ENCODE results near the gene TCP10L. TPM values are rescaled to one million over a fixed set of nuclear protein-coding genes. Genes with fewer than 3 reads are reported as not detected.
"Not testable (repeated sequence)": the region's sequence is repeated elsewhere in the genome, so short reads cannot be mapped to it uniquely, and the experiment has no call there.

TCP10L gene
- total RNA-seq, 1 donor from 2014 or later, result 0.55 TPM

DNA sequence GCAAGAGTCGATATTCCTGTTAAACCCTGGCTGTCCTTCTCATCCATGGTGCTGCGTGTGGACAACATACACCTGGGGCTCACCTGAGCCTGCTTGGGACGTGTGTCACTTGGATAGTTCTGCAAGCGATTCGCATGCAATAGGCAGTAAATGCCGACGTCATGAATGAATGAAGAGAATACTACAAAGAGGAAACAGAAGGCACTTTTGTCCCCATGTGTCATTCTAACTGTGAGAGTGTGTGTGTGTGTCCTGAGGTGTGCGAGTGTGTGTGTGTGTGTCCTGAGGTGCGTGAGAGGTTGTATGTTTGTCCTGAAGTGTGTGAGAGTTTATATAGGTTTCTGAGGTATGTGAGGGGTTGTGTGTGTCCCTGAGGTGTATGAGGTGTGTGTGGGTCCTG is 647 bp upstream of the TCP10L start:
- DNase-seq (ENCODE audit: low read depth), result no peak

DNA sequence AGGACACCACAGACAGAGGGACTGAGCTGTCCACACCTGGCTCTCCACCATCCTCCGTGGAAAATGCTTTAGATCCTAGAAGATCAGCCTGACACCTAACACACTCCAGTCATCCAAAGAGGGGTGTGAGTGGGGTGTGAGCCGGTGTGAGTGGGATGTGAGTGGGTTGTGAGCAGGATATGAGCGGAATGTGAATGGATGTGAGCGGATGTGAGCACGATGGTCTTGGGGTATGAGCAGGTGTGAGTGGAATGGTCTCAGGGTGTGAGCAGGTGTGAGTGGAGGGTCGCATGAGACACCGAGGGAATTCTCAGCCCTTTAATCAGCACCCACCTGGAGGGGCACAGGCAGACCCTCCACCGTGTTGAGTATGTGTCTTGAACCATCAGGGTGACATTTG is 851 bp downstream of the TCP10L start:
- no peak for DNase-seq (ENCODE audit: low read depth)

DNA sequence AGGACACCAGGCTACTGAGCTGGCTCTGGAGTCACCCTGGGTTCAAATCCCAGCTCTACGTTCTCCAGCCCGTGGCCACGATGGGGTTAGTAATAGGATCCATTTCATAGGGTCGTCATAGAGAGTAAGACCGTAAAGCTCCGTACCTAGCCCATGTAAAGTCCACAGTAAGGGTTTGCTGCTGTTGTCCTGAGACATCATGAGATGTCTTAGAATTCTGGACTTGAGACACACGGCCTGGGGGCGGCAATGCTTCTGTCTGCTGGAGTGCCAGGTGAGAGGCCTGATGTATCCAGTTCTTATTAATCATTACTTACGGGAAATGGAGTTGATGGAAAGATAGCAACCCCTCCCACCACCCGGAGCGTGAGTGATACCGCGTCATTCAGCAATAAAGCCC is 3.6 kb downstream of the TCP10L start:
- no peak for DNase-seq (ENCODE audit: low read depth)

DNA sequence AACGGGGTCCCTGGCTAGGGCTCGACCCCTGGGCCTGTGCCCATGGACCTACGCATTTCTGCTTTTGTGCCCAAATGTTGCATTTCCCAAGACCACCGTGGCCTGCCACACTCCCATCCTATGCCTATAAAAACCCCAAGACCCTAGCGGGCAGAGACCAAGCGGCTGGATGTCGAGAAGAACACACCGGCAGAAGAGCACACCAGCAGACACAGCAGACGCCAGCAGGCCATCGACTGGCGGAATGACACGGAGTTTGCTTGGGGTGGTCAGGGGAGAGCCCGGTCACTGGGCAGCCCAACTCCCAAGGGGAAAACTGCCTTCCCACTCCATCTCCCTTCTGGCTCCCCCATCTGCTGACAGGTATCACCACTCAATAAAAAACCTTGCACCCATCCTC is 4.4 kb downstream of the TCP10L start:
- no peak for DNase-seq (ENCODE audit: low read depth)

DNA sequence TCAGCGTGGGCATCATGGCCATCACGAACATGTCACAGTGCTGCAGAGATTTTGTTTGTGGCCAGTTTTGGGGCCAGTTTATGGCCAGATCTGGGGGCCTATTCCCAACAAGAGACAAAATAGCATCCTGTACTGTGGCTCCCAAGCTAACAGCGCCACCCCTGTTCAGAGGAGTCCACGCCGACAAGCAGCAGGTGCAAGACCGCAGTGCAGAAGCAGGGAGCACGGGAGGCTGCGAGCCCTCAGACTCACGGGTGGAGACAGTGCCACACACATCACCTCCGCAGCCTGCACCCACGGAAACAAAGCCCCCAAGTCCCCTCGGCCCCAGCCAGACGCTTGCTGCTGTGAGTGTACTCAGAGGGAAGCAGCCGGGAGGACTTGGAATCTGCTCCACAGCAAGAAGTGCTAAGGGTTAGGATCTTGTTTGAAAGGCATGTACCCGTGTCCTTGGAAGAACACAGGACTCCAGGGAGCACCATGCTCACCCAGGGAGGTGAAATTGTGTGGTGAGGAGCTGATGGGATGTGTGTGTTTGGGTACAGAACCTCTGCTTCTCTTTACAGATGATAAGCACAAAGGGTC is 7.1 kb downstream of the TCP10L start:
- no peak for DNase-seq (ENCODE audit: low read depth)

DNA sequence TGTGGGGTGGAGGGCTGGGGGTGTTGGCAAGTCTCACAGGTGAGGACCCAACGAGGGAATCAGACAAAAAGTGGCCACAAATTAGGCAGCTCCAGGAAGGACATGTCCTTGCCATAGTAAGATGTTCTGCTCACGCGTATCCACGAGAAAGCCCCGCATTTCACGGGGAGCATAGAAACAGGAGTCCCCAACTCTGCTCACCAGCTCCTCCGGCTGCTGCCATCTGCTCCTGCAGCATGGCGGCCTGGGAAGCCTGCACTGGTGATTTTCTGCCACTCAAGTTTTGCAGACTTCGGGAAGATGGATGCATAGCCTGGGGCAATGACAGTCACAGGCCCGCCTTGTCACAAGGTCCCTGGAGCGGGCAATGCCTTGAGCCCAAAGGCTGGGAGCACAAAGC is 9.3 kb downstream of the TCP10L start:
- DNase-seq (ENCODE audit: low read depth), result no peak

DNA sequence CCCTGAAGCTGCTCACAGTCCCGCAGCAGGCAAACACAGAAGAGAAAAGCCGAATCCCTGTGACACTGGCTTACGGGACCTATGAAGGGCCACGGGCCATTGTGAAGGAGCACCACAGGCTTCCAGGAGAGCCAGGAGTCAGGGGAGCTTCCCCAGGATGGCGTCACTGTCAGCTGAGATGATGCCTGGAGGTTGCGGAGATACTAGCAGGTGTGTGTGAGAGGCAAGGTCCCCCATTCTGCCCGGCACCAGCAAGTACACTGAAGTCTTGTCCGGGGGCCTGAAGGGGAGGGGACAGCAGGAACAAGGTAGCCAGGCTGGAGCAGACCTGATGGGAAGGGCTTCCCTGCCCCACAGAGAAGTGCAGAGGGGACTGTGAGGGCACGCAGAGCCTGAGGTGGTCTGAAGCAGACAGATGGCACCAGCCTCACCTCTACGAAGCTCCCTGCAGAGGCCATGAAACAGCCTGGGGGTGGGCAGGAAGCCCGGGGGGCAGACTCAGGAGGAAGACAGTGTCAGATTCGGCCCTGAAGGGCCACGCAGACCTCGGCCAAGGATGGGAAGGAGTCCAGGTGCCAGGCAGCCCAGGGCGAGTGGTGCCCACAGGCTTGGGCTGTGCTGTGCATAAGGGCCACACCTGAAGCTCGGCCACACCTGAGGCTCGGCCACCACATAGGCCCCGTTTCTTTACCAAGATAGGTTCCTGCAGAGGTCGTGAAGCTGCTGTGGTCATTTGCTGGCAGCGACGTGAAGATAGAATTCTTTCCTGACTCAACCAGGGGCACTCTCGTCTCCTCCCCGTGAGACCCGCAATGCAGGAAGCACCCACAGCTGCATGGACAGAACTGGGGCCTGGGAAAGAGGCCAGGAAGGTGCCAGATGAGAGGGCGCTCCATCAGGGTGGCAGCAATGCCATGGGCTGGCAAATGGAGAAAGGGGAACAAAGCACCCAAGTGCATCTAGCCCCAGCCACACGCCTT is 10.1 kb downstream of the TCP10L start:
- DNase-seq (ENCODE audit: low read depth), result no peak

DNA sequence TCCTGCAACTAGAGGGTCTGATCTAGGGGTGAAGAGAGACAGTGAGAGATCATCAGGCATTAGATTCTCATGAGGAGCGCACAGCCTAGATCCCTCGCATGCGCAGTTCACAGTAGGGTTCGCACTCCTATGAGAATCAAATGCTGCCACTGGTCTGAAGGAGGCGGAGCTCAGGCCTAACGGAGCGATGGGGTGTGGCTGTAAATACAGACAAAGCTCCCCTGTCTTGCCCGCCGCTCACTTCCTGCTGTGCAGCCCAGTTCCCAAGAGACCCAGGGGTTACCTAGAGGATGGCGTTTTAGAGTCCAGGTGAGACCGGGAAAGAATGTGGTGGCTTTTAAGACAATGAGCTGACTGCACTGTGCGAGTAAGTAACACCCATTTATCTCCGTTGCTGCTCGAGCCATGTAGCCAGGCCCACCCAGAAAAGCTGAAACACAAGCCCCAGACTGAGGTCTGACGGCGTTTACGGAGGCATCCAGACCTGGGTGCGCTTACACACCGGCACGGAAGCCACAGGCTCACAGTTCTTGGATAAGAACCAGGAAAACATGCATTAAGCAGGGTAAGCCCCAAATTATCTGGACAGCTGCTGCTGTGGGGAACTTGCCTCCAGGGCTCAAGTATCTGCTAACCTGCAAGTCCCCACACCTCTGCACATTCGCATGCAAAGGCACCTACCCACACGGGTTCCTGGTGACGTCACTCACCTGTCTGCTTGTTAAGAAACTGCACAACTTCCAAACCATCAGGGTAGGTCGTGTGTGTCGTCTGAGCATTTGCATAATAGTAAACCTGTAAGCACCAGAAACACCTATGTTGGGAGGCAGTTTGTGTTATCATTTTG is 12.5 kb downstream of the TCP10L start:
- no peak for DNase-seq (ENCODE audit: low read depth)

DNA sequence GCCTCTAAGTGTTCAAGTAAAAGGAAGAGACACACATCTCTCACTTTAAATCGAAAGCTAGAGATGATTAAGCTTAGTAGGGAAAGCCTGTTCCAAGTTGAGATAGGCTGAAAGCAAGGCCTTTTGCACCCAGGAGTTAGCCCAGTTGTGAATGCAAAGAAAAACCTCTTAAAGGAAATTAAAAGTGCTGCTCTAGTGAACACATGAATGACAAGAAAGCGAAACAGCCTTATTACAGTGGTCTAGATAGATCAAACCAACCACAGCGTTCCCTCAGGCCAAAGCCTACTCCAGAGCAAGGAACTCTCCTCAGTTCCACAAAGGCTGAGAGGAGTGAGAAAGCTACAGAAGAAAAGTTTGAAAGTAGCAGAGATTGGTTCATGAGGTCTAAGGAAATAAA is 14.9 kb downstream of the TCP10L start:
- DNase-seq (ENCODE audit: low read depth), result no peak

DNA sequence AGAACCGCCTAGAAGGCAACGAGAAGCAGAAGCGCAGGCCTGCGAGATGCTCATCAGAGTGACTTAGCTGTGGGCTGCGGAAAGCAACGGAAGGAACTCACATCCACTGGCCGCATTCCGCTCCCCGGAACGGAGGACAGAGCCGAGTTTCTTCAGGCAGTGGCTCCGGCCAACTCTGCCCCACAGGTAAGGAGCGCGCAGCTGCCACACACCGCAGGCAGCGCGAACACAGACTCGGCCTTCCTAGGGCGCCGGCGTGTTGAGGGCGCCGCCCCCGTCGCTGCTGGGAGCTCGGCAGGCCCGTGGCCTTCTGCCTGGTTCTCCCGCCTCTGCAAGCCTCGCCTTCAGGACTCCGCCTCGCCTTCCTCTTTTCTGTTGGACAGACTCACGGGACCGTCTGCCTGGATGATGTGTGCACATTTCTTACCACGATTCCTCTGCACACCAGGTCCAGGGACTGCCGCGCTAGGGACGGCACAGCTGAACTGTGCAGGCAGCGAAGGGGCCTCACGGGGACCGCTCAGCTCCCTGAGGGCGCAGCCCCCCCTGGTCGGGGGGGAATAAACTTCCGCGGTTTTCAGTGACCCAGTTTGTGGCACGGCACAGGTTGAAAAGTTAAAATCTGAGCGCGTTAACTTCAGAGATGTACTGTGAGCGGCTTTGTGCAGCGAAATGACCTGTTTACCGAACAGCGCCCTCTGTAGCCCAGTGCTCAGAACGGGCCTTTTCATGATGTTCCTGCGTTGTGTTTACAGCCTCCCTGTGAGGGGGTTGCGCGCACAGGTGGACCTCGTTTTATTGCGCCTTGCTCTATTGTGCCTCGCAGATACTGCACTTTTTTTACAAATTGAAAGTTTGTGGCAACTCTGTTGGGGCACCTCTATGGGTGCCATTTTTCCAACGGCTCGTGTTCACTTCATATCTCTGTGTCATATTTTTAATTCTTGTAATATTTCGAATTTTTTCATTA is 15.8 kb downstream of the TCP10L start:
- peak; percentile 68 for DNase-seq (ENCODE audit: low read depth)

DNA sequence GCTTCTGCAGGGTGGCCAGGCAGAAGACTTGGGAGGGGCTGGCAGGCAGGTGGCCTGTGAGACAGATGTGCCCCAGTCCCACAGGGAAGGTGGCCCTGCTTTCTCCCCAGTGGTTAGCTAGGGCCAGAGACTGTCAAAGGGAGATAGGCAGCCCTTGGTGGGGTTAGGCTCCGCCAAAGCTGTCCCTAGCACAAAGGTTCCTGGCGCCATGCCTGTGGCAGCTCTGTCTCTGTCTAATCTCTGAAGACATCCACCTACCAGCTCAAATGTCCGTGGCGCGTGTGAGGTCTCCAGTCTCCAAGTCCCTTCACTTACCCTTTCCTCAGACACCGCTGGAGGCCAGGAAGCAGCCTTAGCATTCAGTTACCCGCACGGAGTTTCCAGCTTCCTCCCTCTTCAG is 17.7 kb downstream of the TCP10L start:
- no peak for DNase-seq (ENCODE audit: low read depth)

DNA sequence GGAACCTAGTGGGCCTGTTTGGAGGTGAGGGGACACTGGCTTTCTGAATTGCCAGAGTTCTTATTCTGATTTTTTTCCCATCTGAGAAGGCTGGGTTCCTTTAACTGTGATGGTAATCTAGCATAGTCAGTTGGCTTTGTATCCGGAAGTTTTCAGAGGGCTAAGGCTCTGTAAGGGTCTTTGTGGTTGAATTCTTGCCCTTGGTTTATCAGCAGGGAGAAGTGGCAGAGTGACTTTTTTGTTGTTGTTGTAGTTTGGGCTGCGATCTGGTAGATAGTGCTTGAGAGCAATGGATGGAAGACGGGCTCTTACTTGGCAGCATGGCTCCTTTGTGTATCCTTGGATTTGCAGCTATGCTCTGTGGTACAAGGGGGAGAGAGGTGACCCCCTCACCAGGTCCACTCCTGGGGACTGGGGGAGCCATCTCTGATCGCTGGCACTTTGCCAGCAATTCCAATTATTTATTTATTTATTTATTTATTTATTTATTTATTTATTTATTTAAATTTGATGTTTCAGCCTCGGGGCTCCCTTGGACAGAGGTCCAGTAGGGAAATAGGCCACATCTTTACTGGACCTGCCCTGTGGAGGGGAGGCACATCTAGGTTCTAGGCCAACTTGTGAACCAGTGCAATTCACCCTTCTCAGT is 18.5 kb downstream of the TCP10L start:
- no peak for DNase-seq (ENCODE audit: low read depth)

DNA sequence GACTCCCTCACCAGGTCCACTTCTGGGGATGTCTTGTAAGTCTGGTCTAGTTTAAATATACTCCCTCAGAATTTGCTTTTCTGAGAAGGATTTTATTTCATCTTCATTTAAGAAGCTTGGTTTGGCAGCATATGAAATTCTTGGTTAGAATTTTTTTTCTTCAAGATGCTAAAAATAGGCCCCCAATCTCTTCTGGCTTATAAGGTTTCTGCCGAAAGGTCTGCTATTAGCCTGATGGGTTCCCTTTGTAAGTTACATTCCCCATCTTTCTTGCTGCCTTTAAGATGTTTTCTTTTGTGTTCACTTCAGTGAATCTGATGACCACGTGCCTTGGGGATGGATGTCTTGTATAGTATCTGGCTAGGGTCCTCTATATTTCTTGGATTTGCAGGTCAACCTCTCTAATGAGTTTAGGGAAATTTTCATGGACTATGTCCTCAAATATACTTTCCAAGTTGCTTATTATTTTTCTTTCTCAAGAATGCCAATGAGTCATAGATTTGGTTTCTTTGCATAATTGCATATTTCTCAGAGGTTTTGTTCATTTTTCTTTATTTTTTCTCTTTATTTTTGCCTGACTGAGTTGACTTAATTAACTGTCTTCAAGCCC is 19.4 kb downstream of the TCP10L start:
- no peak for DNase-seq (ENCODE audit: low read depth)

DNA sequence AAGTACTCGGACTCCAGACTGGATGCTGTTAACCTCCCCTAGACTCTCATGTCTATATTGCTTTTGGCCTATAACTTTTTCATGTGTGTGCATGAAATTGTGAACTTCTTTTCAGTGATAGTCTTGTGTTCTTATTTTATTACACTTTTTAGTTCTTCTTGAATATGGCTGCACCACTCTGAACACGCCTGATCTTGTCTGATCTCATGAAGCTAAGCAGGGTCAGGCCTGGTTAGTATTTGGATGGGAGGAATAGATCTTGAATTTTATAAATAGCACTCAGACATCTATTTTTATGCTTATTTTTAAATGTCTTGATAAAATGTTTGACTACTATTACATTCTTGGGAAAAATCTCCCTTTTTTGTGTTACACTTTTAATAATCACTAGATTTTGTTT is 22.4 kb downstream of the TCP10L start:
- no peak for DNase-seq (ENCODE audit: low read depth)

DNA sequence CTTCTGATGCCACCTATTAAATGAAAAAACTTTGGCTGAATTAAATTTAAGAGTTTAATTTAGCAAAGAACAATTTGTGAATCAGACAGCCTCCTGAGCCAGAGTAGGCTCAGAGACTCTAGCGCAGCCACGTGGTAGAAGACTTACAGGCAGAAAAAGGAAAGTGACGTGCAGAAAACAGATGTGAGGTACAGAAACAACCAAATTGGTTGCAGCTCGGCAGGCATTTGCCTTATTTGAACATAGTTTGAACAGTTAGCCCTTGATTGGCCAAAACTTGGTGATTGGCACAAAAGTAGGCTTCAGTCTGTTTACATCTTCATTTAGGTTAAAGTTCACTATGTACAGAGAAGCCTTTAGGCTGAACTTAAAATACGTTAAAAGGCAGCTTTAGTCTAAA is 22.9 kb downstream of the TCP10L start:
- DNase-seq (ENCODE audit: low read depth), result peak; percentile 22

DNA sequence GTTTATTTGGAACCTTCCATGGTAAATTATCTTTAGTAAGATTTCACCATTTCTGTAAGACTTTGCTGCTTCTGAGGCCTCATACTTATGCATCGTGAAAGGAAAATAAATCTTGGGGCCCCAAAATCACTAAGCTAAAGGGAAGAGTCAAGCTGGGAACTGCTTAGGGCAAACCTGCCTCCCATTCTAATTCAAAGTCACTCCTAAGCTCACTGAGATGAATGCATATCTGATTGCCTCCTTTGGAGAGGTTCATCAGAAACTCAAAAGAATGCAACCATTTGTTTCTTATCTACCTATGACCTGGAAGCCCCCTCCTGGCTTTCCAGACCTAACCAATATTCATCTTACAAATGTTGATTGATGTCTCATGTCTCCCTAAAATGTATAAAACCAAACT is 23.8 kb downstream of the TCP10L start:
- not testable (repeated sequence) for DNase-seq (ENCODE audit: low read depth)

DNA sequence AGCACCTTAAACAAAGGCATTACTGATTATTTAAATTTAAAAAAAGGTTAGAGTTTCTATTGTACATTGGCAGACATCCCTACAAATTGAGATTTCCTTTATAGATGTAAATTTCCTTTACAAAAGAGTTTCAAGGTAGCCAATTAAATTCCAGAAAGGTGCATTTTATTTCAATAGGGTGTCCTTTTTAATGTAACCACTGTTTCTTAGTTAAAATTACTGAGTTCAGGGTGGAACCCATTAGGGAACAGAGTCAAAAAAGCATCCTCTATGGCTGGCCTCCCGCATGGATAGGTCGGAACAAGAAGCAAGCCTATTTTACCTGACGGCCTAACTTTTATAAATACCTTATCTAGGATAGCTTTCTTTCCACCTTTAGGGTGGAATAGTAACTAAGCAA is 24.4 kb downstream of the TCP10L start:
- no peak for DNase-seq (ENCODE audit: low read depth)

DNA sequence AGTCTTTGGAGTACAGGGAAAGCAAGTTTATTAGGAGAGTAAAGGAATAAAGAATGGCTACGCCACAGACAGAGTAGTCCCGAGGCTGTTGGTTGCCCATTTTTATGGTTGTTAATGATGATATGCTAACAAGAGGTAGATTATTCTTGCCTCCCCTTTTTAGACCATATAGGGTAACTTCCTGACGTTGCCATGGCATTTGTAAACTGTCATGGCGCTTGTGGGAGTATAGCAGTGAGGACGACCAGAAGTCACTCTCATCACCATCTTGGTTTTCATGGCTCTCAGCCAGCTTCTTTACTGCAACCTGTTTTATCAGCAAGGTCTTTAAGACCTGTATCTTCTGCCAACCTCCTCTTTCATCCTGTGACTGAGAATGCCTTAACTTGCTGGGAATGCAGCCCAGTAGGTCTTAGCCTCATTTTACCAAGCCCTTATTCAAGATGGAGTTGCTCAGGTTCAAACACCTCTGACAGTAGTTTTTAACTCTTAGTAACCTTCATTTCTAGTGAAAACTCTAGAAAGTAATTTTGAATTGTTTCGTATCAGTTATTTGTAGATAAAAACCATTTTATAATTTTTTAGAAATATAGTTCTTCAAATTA is 26.2 kb downstream of the TCP10L start:
- DNase-seq (ENCODE audit: low read depth), result no peak

DNA sequence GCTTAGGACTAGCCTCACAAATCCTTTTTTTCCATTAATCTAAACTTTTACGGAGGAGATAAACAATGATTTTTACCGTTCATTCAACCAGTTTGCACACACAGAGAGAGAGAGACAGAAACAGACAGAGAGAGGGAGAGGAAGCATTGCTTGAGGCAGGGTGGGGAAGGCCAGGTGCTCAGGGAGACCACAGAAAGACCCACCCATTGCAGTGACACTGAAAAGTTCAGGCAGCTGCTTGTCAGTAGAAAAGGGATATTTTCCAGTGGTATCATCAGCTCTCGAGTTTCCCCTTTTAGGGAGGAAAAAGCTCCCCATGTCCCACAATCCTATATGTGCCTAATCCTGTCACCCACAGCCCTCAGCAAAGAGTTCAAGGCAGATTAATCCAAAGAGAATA is 27.2 kb downstream of the TCP10L start:
- no peak for DNase-seq (ENCODE audit: low read depth)
